Endothelial cell of umbilical vein (primary cell): ENCODE results near the gene MRPL33. TPM values are rescaled to one million over a fixed set of nuclear protein-coding genes. Genes with fewer than 3 reads are reported as not detected.

Source experiments
- BruUV-seq: library from RNA; stranded (reverse); fragments of 400-500 nt; replicated peaks from 2 replicates; lab custom pipeline; 2021; lab: Mats Ljungman, UMichigan
- CTCF ChIA-PET: fragments of 300-600, 350-600 bp; sonication (Branson Sonifier 250); formaldehyde crosslinking; loops from one replicate; lab custom pipeline; 2021; ENCODE audit warnings: antibody characterized with exemption, inconsistent platforms; lab: Charles Lee
- POLR2A ChIA-PET: fragments of 300-600, 350-600 bp; sonication (Branson Sonifier 250); formaldehyde crosslinking; loops from one replicate; lab custom pipeline; 2021; ENCODE audit warnings: antibody characterized with exemption, inconsistent platforms; lab: Charles Lee
- DNase-seq: peaks from one replicate; pipeline ENCODE4 v3.0.0-alpha.2; 2011; ENCODE audit warnings: low read depth, low spot score
- FAIRE-seq: peaks from 2 replicates; lab custom pipeline; 2011; peaks lifted over from hg19 to GRCh38; lab: Jason Lieb, UNC
- H2AFZ ChIP-seq: 2 replicates; pipeline ENCODE4 v1.6.0; 2012; ENCODE audit warnings: low read depth, low read length, control low read depth, inconsistent platforms
- H3K27ac ChIP-seq: 2 replicates; pipeline ENCODE4 v1.5.1; 2011; ENCODE audit warnings: low read depth, mild to moderate bottlenecking, control low read depth, low read length, moderate library complexity; ENCODE audit not compliant: insufficient read depth
- H3K27me3 ChIP-seq, 2 experiments: 2 replicates each; pipeline versions ENCODE4 v1.6.0 to v1.6.1; 2011; ENCODE audit warnings: low read length in 2 of 2, mixed read lengths in 1 of 2; ENCODE audit not compliant: control insufficient read depth in 2 of 2, insufficient read depth in 2 of 2
- H3K36me3 ChIP-seq, 2 experiments: 2 replicates in 1 of 2; 3 replicates in 1 of 2; pipeline ENCODE4 v1.5.1; 2011; ENCODE audit warnings: low read length in 2 of 2, mild to moderate bottlenecking in 1 of 2, moderate library complexity in 1 of 2; ENCODE audit not compliant: control insufficient read depth in 2 of 2, insufficient read depth in 2 of 2; ENCODE audit errors: extremely low read depth in 1 of 2
- H3K4me1 ChIP-seq: 3 replicates; pipeline ENCODE4 v1.5.1; 2011; ENCODE audit warnings: mild to moderate bottlenecking, low read length; ENCODE audit not compliant: control insufficient read depth, insufficient read depth; ENCODE audit errors: extremely low read depth
- H3K4me2 ChIP-seq: 2 replicates; pipeline ENCODE4 v1.6.1; 2011; ENCODE audit warnings: low read length, control low read depth, mixed read lengths; ENCODE audit not compliant: insufficient read depth
- H3K4me3 ChIP-seq, 3 experiments: fragments of 200-600 bp in 1 of 3; sonication (generic), shearing (Covaris generic) in 1 of 3; replicated peaks in 1 of 3; 2 replicates each; pipeline ENCODE4 v1.5.1; 2011 to 2016; ENCODE audit warnings: control low read depth in 3 of 3, low read length in 3 of 3, mild to moderate bottlenecking in 2 of 3, inconsistent platforms in 1 of 3, low read depth in 1 of 3, moderate library complexity in 1 of 3; ENCODE audit not compliant: insufficient read depth in 1 of 3
- H3K79me2 ChIP-seq: 2 replicates; pipeline ENCODE4 v1.6.0; 2012; ENCODE audit warnings: low read length, inconsistent platforms; ENCODE audit not compliant: control insufficient read depth, insufficient read depth
- H3K9ac ChIP-seq: replicated peaks from 2 replicates; pipeline ENCODE3; 2011; ENCODE audit warnings: low read length, control low read depth; ENCODE audit not compliant: insufficient read depth; ENCODE audit errors: extremely low read depth
- H3K9me1 ChIP-seq: replicated peaks from 3 replicates; pipeline ENCODE4 v1.6.0; 2011; ENCODE audit warnings: mild to moderate bottlenecking, low read length; ENCODE audit not compliant: control insufficient read depth, insufficient read depth; ENCODE audit errors: extremely low read depth
- H3K9me3 ChIP-seq: replicated peaks from 2 replicates; pipeline ENCODE4 v1.5.1; 2012; ENCODE audit warnings: low read length, inconsistent platforms; ENCODE audit not compliant: control insufficient read depth, insufficient read depth
- H4K20me1 ChIP-seq: replicated peaks from 2 replicates; pipeline ENCODE3; 2011; ENCODE audit warnings: mild to moderate bottlenecking, low read length; ENCODE audit not compliant: control insufficient read depth, insufficient read depth; ENCODE audit errors: extremely low read depth
- CTCF ChIP-seq, 2 donors: IDR thresholded peaks; 1 replicate in 1 of 2; 2 replicates in 1 of 2; pipeline ENCODE4 v1.5.1; 2011; ENCODE audit warnings: low read length in 2 of 2, mild to moderate bottlenecking in 2 of 2, moderate library complexity in 2 of 2, control low read depth in 1 of 2, inconsistent platforms in 1 of 2, low read depth in 1 of 2; ENCODE audit not compliant: insufficient read depth in 1 of 2; ENCODE audit errors: extremely low read depth in 1 of 2
- EZH2 ChIP-seq: IDR thresholded peaks from 2 replicates; pipeline ENCODE4 v1.6.1; 2012; ENCODE audit warnings: borderline replicate concordance, low read depth, mild to moderate bottlenecking, moderate library complexity, low read length, inconsistent platforms; ENCODE audit not compliant: severe bottlenecking
- FOS ChIP-seq: IDR thresholded peaks from 2 replicates; pipeline ENCODE4 v1.6.1; 2011; ENCODE audit warnings: mild to moderate bottlenecking, low read length, moderate library complexity, borderline replicate concordance; ENCODE audit not compliant: insufficient read depth
- GATA2 ChIP-seq: IDR thresholded peaks from 2 replicates; pipeline ENCODE4 v1.7.0; 2011; ENCODE audit warnings: low read depth, mild to moderate bottlenecking, moderate library complexity, mixed read lengths, low read length; ENCODE audit not compliant: insufficient read length, insufficient read depth
- JUN ChIP-seq: IDR thresholded peaks from 2 replicates; pipeline ENCODE4 v1.6.1; 2011; ENCODE audit warnings: borderline replicate concordance, low read depth; ENCODE audit not compliant: insufficient read length, insufficient read depth
- MYC ChIP-seq: IDR thresholded peaks from one replicate; pipeline ENCODE4 v1.6.1; 2011; ENCODE audit warnings: mild to moderate bottlenecking, low read depth, low read length
- POLR2AphosphoS5 ChIP-seq: IDR thresholded peaks from 2 replicates; pipeline ENCODE4 v1.6.1; 2012; ENCODE audit warnings: low read depth, mild to moderate bottlenecking, control low read depth, low read length, moderate library complexity; ENCODE audit not compliant: insufficient read depth
- dilution Hi-C: fragments of 300-500 bp; cut with MboI; formaldehyde crosslinking; loops from one replicate; pipeline ENCODE4 v1.15.0; 2019; ENCODE audit warnings: low sequenced_read_pairs; ENCODE audit not compliant: extremely low pct_ligation_motif_present
- intact Hi-C: fragments of 100-400 bp; cut with micrococcal nuclease; formaldehyde crosslinking; loops from one replicate; pipeline ENCODE4 v1.10.0; 2022
- polyA plus RNA-seq, 4 experiments: library from polyadenylated mRNA; depleted of rRNA in 3 of 4; stranded (reverse) in 3 of 4; unstranded in 1 of 4; fragments of >200 nt; gene quantifications; 2 replicates each; pipeline versions ENCODE4 v1.2.1 to v1.2.3, GENCODE V29; 2011 to 2012; ENCODE audit warnings: missing spikeins in 1 of 4
- total RNA-seq: library from RNA; stranded (reverse); gene quantifications from 2 replicates; pipeline ENCODE4 v1.2.3, GENCODE V29; 2021

Gene MRPL33
- total and polyA plus RNA-seq, 2 donors (not counting 3 experiments of a cell fraction or from before 2014, with no cell fraction given) = 36.1 to 97.4 TPM

DNA sequence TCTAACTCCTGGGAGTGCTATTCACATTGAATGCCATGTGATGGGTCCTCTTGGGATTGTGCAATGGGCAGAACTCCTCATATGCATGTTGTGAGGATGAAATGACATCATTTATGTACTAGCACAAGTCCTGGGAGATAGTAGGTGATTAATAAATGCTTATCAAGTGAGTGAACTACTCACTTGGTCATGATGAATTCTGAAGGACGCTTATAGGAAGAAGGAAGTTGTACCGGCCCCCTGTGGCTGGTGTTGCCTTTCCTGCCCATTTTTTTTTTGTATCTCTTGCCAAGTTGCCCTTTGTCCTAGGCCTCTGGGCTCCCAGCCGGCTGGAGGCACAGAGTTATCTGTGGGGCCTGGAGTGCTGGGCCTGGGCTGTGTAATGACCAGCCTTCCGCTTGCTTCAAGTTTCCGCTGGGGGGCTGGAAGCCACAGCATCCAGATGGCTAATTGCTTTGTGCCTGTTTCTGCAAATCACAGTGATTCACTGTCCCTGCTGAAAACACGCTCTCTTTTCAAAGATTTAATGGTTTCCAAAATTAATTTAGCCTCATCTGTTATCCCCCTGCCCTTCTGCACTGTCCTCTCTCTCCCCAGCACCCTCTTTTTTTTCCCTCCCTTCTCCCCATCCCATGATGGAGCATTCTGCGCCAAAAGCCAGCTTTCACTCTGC lies 33.7 kb upstream of the MRPL33 start:
- Histone ChIP-seq H3K27ac (peak overlapping the region; percentile 51), H3K27me3 (no peaks in the 10 kb centered on the region), H3K4me2 (no peak overlapping the region), H3K4me3 (no peak overlapping the region), H3K36me3 (no peaks in the 10 kb centered on the region), H3K9me1 (no peaks in the 10 kb centered on the region), H3K79me2 (no peaks in the 10 kb centered on the region), H2AFZ (peak overlapping the region; percentile 8), H3K9ac (no peak overlapping the region), H3K4me1 (peaks cover 28% of the 10 kb centered on the region), H4K20me1 (no peaks in the 10 kb centered on the region), H3K9me3 (no peaks in the 10 kb centered on the region)
- POLR2A ChIA-PET = no interaction called here
- intact Hi-C loops (loop anchor here (1.0 kb wide), 1 partner anchor 32 kb away; no protein-coding TSS in a partner anchor), dilution Hi-C loops (loop anchor here (25.0 kb wide), 1 partner anchor 674 kb away; no protein-coding TSS in a partner anchor)
- peak; percentile 78 for DNase-seq
- BruUV-seq = no TSS peak
- FAIRE-seq = peak; percentile 87
- CTCF ChIA-PET = interaction anchor here (0.8 to 4.4 kb wide), 4 partner anchors 14 to 34 kb away, joined by 3 to 48 read pairs (median 4); no protein-coding TSS in a partner anchor
- TF ChIP-seq POLR2AphosphoS5 (peak; percentile 82), GATA2 (peak; percentile 85), MYC (no peak), FOS (peak; percentile 59), JUN (peak; percentile 39), EZH2 (no peak), CTCF (IDR thresholded peaks at IDR 0.05; ENCODE audit: extremely low read depth in 1 of 2, insufficient read depth in 1 of 2, low read depth in 1 of 2, low read length in 2 of 2) (peak; percentile 10 to 27)
